ENCODE results near the gene PSTPIP1. TPM values are rescaled to one million over a fixed set of nuclear protein-coding genes. Genes with fewer than 3 reads are reported as not detected.

Gene PSTPIP1
- total and polyA plus RNA-seq, 2 of the 13 experiments (the other 11 are each of a cell fraction or from before 2014, with no cell fraction given): 4.4 to 8.7 TPM

- TF ChIP-seq SMAD3 (CRISPR knock-in tag; IDR thresholded peaks at IDR 0.05) (no peak), BRF2 (CRISPR knock-in tag; IDR thresholded peaks at IDR 0.05) (no peak), ZNF124 (CRISPR knock-in tag; IDR thresholded peaks at IDR 0.05) (no peak), ZNF501 (CRISPR knock-in tag; IDR thresholded peaks at IDR 0.05) (no peak), ATRX (CRISPR knock-in tag; IDR thresholded peaks at IDR 0.05; ENCODE audit: borderline replicate concordance) (no peak)
These were observed 8.3 kb downstream of the PSTPIP1 start (continued) for GRCh38 chr15:77002954-77003912.

GRCh38 chr15:77004189-77004588 lies 9.3 kb downstream of the PSTPIP1 start:
- no peak overlapping the region for H3K27ac ChIP-seq (ENCODE audit: extremely low read length, insufficient read depth, low read length)
- H4K20me1 ChIP-seq (ENCODE audit: insufficient read depth, low read length): no peaks in the 10 kb centered on the region
- no peak for ATAC-seq
- intact Hi-C loops (cut with micrococcal nuclease; ENCODE audit: unreplicated experiment) (no loop called here), in situ Hi-C loops (cut with HindIII; ENCODE audit: extremely low pct_ligation_motif_present, low pct_unique_long_range_greater_than_20kb) (no loop called here)
- H3K4me3 ChIP-seq (replicated peaks in 1 of 3; ENCODE audit: insufficient read depth in 1 of 3, low read depth in 2 of 3, low read length in 3 of 3): no peak overlapping the region
- no peak for FAIRE-seq
- H2AFZ ChIP-seq (ENCODE audit: low read length): no peak overlapping the region
- H3K4me1 ChIP-seq (ENCODE audit: insufficient read depth, low read length): no peaks in the 10 kb centered on the region
- POLR2A ChIA-PET: no interaction called here
- peaks cover 6 to 27% of the 10 kb centered on the region in 2 experiments; a peak in 4 of 5 replicates for H3K27me3 ChIP-seq (ENCODE audit: control insufficient read depth in 1 of 2, insufficient read depth in 2 of 2, low read length in 2 of 2)
- no peaks in the 10 kb centered on the region for H3K36me3 ChIP-seq (replicated peaks in 1 of 2; ENCODE audit: control insufficient read depth in 1 of 2, insufficient read depth in 2 of 2, low read length in 2 of 2)
- BruUV-seq (replicated peaks): no TSS peak
- CTCF ChIA-PET (ENCODE audit: low intra/inter-chr PET ratio, low total read pairs): no interaction called here
- no peak for DNase-seq (ENCODE audit: low spot score)
- no peaks in the 10 kb centered on the region for H3K9me3 ChIP-seq (ENCODE audit: low read length)
- 52% methylated on average over 4 of the region's 4 CpGs for WGBS (ENCODE audit: low lambda C conversion rate)
- no peak overlapping the region for H3K9ac ChIP-seq (ENCODE audit: insufficient read depth, low read depth, low read length)
- no peak overlapping the region for H3K4me2 ChIP-seq (ENCODE audit: low read depth, low read length)
- H3K79me2 ChIP-seq (ENCODE audit: insufficient read depth, low read length): no peaks in the 10 kb centered on the region
- TF ChIP-seq ZNF34 (CRISPR knock-in tag; IDR thresholded peaks at IDR 0.05; ENCODE audit: borderline replicate concordance) (no peak), CHD2 (IDR thresholded peaks at IDR 0.05; ENCODE audit: low read depth, low read length) (no peak), KDM5A (IDR thresholded peaks at IDR 0.05; ENCODE audit: borderline replicate concordance, low read length) (no peak), REST (IDR thresholded peaks at IDR 0.05; ENCODE audit: borderline replicate concordance in 1 of 2, low read depth in 1 of 2, low read length in 2 of 2) (no peak), ZNF256 (CRISPR knock-in tag; conservative IDR thresholded peaks at IDR 0.05) (no peak), SALL1 (CRISPR knock-in tag; IDR thresholded peaks at IDR 0.05) (no peak), SNAPC4 (CRISPR knock-in tag; IDR thresholded peaks at IDR 0.05) (no peak)

Measured in HepG2 (cell line).